Measurements from ENCODE around the gene LRRC52. TPM values are rescaled to one million over a fixed set of nuclear protein-coding genes. Genes with fewer than 3 reads are reported as not detected.

The LRRC52 gene
- polyA plus RNA-seq, 2 of the 4 experiments (the other 2 are of a cell fraction): not detected

- Histone ChIP-seq H3K4me2 (no peak overlapping the region), H3K27ac (no peak overlapping the region), H3K9me3 (no peaks in the 10 kb centered on the region), H3K4me3 (no peak overlapping the region), H3K4me1 (no peaks in the 10 kb centered on the region)
- ChIA-PET POLR2A (no interaction called here), CTCF (interaction anchor here (1.7 kb wide), 1 partner anchor 179 kb away, joined by 3 read pairs; no protein-coding TSS in a partner anchor)
- DNase-seq (ENCODE audit: low read depth in 1 of 2, low spot score in 1 of 2) (no peak), FAIRE-seq (no peak), ATAC-seq (no peak)
- TF ChIP-seq CBX2 (IDR thresholded peaks at IDR 0.05; ENCODE audit: borderline replicate concordance, low read depth) (no peak), MYC (IDR thresholded peaks at IDR 0.05; ENCODE audit: borderline replicate concordance, low read length) (no peak), RAD21 (conservative IDR thresholded peaks at IDR 0.05 in 1 of 2, IDR thresholded peaks at IDR 0.05 in 1 of 2) (no peak), NR3C1 (IDR thresholded peaks at IDR 0.05) (no peak), PHF8 (IDR thresholded peaks at IDR 0.05; ENCODE audit: borderline replicate concordance, low read depth) (no peak), CBX8 (IDR thresholded peaks at IDR 0.05) (no peak)
- 0% methylated on average over 2 of the region's 2 CpGs for WGBS (ENCODE audit: missing lambda C conversion rate)
These were observed 2.2 kb downstream of the LRRC52 start for GRCh38 chr1:165545974-165546373.

- FAIRE-seq: no peak
- WGBS (ENCODE audit: missing lambda C conversion rate): 12% methylated on average over 2 of the region's 2 CpGs
- Histone ChIP-seq H3K4me3 (no peak overlapping the region), H3K27ac (no peak overlapping the region), H3K4me1 (no peaks in the 10 kb centered on the region), H3K4me2 (no peak overlapping the region), H3K9me3 (no peaks in the 10 kb centered on the region)
- CTCF ChIA-PET: no interaction called here
- TF ChIP-seq FOSB (CRISPR knock-in tag; IDR thresholded peaks at IDR 0.05): no peak
- no peak for TF ChIP-seq CEBPB (IDR thresholded peaks at IDR 0.05)
- no peak for TF ChIP-seq POLR2A (IDR thresholded peaks at IDR 0.05; ENCODE audit: low read length)
- no peak for TF ChIP-seq HOXB5 (CRISPR knock-in tag; IDR thresholded peaks at IDR 0.05)
- POLR2A ChIA-PET: no interaction called here
- DNase-seq (ENCODE audit: low read depth in 1 of 2, low spot score in 1 of 2): no peak
- ATAC-seq: no peak
These were observed 6.2 kb downstream of the LRRC52 start for GRCh38 chr1:165549973-165550372.

- ChIA-PET POLR2A (no interaction called here), CTCF (no interaction called here)
- Histone ChIP-seq H3K9me3 (no peaks in the 10 kb centered on the region), H3K27ac (no peak overlapping the region), H3K4me2 (no peak overlapping the region), H3K4me3 (no peak overlapping the region), H3K4me1 (no peaks in the 10 kb centered on the region)
- TF ChIP-seq ZFP36 (IDR thresholded peaks at IDR 0.05; ENCODE audit: borderline replicate concordance, partially characterized antibody): no peak
- TF ChIP-seq TP53 (CRISPR knock-in tag; IDR thresholded peaks at IDR 0.05): no peak
- TF ChIP-seq HDAC2 (IDR thresholded peaks at IDR 0.05): no peak
- no peak for TF ChIP-seq TFCP2L1 (CRISPR knock-in tag; IDR thresholded peaks at IDR 0.05)
- TF ChIP-seq CBX8 (IDR thresholded peaks at IDR 0.05): no peak
- TF ChIP-seq POLR2AphosphoS2 (conservative IDR thresholded peaks at IDR 0.05; ENCODE audit: low read length): no peak
- no peak for TF ChIP-seq ELK1 (IDR thresholded peaks at IDR 0.05; ENCODE audit: low read depth, low read length)
- TF ChIP-seq EP300 (IDR thresholded peaks at IDR 0.05): no peak
- no peak for TF ChIP-seq NR3C1 (IDR thresholded peaks at IDR 0.05)
- FAIRE-seq: no peak
- ATAC-seq: no peak
- WGBS (ENCODE audit: missing lambda C conversion rate): 0% methylated on average over 3 of the region's 3 CpGs
- DNase-seq (ENCODE audit: low read depth in 1 of 2, low spot score in 1 of 2): no peak
These were observed 7.7 kb downstream of the LRRC52 start for GRCh38 chr1:165551469-165551868.

- Histone ChIP-seq H3K4me2 (no peak overlapping the region), H3K9me3 (no peaks in the 10 kb centered on the region), H3K27ac (no peak overlapping the region), H3K4me3 (no peak overlapping the region), H3K4me1 (no peaks in the 10 kb centered on the region)
- no peak for FAIRE-seq
- no peak; a peak in 2 of 6 replicates for ATAC-seq
- 4% methylated on average over 9 of the region's 9 CpGs for WGBS (ENCODE audit: missing lambda C conversion rate)
- ChIA-PET POLR2A (no interaction called here), CTCF (interaction anchor here (1.5 kb wide), 1 partner anchor 50 kb away, joined by 3 read pairs; no protein-coding TSS in a partner anchor)
- DNase-seq (ENCODE audit: low read depth in 1 of 2, low spot score in 1 of 2): no peak
- no peak for TF ChIP-seq RARB (CRISPR knock-in tag; IDR thresholded peaks at IDR 0.05)
These were observed 17.3 kb downstream of the LRRC52 start for GRCh38 chr1:165560883-165561656.
